Embryonic facial prominence (tissue), 1 donor: ENCODE data around the gene BEX4.
A peak's percentile ranks its signal among the peaks of the same experiment; 100 is the strongest.

Experiments
- DNase-seq: peaks from one replicate; pipeline ENCODE4 v3.0.0-alpha.2; 2016; ENCODE audit errors: extremely low spot score

Gene BEX4

GRCh38 chrX:103236296-103236695 is 21.4 kb downstream of the BEX4 start:
- DNase-seq = no peak

- no peak for DNase-seq
These were observed 25.2 kb downstream of the BEX4 start for GRCh38 chrX:103240155-103240554.

GRCh38 chrX:103248553-103248952 is 33.6 kb downstream of the BEX4 start:
- DNase-seq = no peak

GRCh38 chrX:103249805-103250204 is 34.9 kb downstream of the BEX4 start:
- no peak for DNase-seq

GRCh38 chrX:103250977-103251376 is 36.1 kb downstream of the BEX4 start:
- DNase-seq = no peak

- no peak for DNase-seq
These were observed 38.7 kb downstream of the BEX4 start for GRCh38 chrX:103253608-103254007.

- peak; percentile 19 for DNase-seq
These were observed 39.4 kb downstream of the BEX4 start for GRCh38 chrX:103254171-103254824.

- peak; percentile 75 for DNase-seq
These were observed 40.1 kb downstream of the BEX4 start, which contains the start of gene TCEAL8 for GRCh38 chrX:103254921-103255493. TSS of gene TCEAL8 (minus strand) at chrX:103255155. CDS start at chrX:103253979, 1,176 bp downstream.

GRCh38 chrX:103256651-103257050 is 41.7 kb downstream of the BEX4 start:
- DNase-seq = no peak

GRCh38 chrX:103258275-103258674 is 43.4 kb downstream of the BEX4 start:
- no peak for DNase-seq
